Activated CD8-positive, alpha-beta memory T cell treated with anti-CD3 and anti-CD28 coated beads for 36 hours (primary cell): ENCODE measurements around the gene CD247. TPM values are rescaled to one million over a fixed set of nuclear protein-coding genes. Genes with fewer than 3 reads are reported as not detected.

ENCODE experiments used
- total RNA-seq, 2 experiments: library from RNA; stranded (reverse); gene quantifications; one replicate each; pipeline ENCODE4 v1.2.3, GENCODE V29; 2021

Gene CD247
- total RNA-seq, 2 experiments from 2014 or later, result 157 to 159 TPM

Other genes with a start within 250 kb of the CD247 start
- gene CREG1, start 35.2 kb upstream of the CD247 start, total RNA-seq, result 10 to 100 TPM; 12.6 to 13.5 TPM
- gene RCSD1, start 111.7 kb upstream of the CD247 start, total RNA-seq, result 10 to 100 TPM; 44.1 to 46.7 TPM
- gene MPZL1, start 203.5 kb upstream of the CD247 start, total RNA-seq, result 10 to 100 TPM; 20.6 to 22.4 TPM